ENCODE results near the gene TUNAR.

Gene TUNAR

DNA sequence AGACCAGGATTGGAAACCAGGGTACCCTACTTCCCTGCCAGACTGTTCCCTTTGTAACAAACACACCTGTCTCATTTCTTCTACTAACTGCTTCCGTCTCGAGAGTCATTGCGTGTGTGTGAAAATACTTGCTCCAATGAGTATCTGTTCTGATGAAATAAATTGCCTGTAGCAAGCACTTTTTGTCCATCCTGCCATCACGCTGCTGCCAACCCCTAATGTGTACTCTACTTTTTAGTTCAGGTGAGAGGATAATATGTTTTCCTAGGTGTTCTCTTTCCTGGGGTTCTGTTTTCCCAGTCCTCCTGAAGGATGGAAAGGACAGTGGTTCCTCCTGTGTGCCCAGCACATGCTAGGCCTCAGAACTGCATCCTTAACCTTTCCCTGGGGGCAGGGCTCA is 1.0 kb downstream of the TUNAR start:
- TF ChIP-seq, protein P1, sequence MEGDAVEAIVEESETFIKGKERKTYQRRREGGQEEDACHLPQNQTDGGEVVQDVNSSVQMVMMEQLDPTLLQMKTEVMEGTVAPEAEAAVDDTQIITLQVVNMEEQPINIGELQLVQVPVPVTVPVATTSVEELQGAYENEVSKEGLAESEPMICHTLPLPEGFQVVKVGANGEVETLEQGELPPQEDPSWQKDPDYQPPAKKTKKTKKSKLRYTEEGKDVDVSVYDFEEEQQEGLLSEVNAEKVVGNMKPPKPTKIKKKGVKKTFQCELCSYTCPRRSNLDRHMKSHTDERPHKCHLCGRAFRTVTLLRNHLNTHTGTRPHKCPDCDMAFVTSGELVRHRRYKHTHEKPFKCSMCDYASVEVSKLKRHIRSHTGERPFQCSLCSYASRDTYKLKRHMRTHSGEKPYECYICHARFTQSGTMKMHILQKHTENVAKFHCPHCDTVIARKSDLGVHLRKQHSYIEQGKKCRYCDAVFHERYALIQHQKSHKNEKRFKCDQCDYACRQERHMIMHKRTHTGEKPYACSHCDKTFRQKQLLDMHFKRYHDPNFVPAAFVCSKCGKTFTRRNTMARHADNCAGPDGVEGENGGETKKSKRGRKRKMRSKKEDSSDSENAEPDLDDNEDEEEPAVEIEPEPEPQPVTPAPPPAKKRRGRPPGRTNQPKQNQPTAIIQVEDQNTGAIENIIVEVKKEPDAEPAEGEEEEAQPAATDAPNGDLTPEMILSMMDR (IDR thresholded peaks at IDR 0.05; ENCODE audit: low read depth, low read length) = no peak
- no peak for DNase-seq (ENCODE audit: low read depth, low spot score)
- H3K4me3 ChIP-seq (ENCODE audit: low read depth, low read length) = no peak overlapping the region
- in situ Hi-C loops (cut with HindIII; ENCODE audit: low sequenced_read_pairs) = no loop called here

DNA sequence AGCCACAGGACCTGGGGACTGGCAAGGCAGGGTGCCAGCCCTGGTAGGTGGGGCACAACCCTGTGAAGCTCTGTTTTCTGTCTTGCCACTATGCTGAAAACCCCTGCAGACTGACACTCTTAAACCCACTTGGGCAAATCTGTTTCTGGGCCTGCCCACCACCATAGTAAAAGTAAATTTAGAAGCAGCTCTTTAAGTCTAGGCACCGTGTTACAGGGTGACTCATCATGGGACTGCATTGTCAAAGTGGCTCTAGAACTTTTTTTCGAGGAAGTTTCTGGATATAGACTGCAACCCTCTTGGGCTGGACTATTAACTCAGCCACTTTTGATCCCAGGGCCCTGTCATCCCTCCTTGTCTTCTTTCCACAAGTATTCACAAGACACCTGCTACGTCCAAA is 7.7 kb downstream of the TUNAR start:
- H3K4me3 ChIP-seq (ENCODE audit: low read depth, low read length) = no peak overlapping the region
- in situ Hi-C loops (cut with HindIII; ENCODE audit: low sequenced_read_pairs) = no loop called here
- DNase-seq (ENCODE audit: low read depth, low spot score) = no peak
- TF ChIP-seq, protein P1 (IDR thresholded peaks at IDR 0.05; ENCODE audit: low read depth, low read length) = no peak

DNA sequence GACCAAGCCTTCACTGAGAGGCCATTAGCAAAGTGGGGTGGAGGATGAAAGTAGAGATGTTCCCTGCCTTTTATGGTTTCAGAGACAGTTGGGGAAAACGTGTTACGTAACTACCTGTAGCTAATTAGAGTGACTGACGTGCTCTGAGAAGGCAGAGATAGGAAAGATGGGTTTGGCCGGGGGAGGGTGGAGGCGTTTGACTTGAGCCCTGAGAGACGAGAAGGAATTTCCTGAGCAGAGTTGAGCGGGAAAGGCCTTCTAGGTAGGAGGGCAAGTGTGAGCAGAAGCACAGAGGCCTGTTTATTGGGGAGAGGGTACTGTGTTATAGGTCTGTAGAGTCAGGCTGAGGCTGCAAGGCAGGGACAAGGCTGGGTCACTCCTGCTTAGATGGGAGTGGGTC is 8.6 kb downstream of the TUNAR start:
- in situ Hi-C loops (cut with HindIII; ENCODE audit: low sequenced_read_pairs) = no loop called here
- H3K4me3 ChIP-seq (ENCODE audit: low read depth, low read length) = no peak overlapping the region
- no peak for DNase-seq (ENCODE audit: low read depth, low spot score)
- TF ChIP-seq, protein P1 (IDR thresholded peaks at IDR 0.05; ENCODE audit: low read depth, low read length) = no peak

DNA sequence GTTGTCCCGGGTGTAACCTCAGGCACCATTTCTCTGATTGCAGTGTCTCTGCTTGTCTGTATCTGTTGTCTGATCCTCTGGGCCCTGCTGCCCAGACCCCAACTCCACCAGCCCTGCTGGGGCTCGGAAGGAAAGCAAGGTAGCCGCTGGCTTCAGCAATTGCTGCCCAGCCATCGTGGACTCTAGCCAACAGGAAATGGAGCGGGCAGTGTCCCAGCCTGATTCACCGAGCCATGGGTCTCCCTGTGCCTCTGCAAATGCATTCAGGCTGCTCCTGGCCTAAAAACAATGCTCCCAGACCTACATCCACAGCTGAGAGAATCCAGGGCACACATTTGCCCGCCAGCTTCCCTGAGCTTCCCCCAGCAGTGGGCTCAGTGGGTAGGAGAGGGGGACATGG is 9.2 kb downstream of the TUNAR start:
- DNase-seq (ENCODE audit: low read depth, low spot score) = peak; percentile 7
- in situ Hi-C loops (cut with HindIII; ENCODE audit: low sequenced_read_pairs) = no loop called here
- TF ChIP-seq, protein P1 (IDR thresholded peaks at IDR 0.05; ENCODE audit: low read depth, low read length) = no peak
- H3K4me3 ChIP-seq (ENCODE audit: low read depth, low read length) = no peak overlapping the region

DNA sequence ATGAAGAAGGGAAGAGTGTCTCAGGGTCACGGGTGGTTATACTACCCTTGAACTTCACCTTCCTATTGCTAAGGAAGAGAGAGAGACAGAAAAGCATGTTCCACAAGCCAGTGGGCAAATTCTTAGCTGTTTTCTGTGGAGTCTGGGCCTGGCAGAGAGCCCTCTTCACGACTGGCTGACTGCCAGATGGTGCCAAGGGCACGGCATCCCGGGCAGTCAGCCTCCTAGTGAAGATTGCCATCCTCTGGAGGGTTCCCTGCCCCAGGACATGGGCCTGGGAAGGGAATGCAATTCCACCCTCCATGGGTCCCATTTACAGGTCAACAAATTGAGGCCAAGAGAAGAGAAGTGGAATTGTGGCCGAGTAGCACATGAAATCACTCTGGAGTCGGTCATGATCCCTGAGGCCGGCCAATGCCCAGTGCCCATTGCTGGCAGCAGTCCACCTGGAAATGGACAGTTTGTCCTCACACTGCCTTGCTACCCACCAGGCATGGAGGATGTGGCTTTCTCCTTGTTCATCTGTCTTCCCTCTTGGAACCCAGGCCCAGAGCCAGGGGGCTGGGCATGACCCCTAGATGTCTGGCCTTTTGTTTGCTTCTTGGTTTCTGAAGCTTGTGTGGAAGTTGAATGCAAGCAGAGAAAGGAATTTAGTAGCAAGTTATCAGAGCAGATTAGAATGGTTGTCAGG is 9.9 kb downstream of the TUNAR start:
- no peak overlapping the region for H3K4me3 ChIP-seq (ENCODE audit: low read depth, low read length)
- DNase-seq (ENCODE audit: low read depth, low spot score) = no peak
- TF ChIP-seq, protein P1 (IDR thresholded peaks at IDR 0.05; ENCODE audit: low read depth, low read length) = no peak
- in situ Hi-C loops (cut with HindIII; ENCODE audit: low sequenced_read_pairs) = no loop called here

DNA sequence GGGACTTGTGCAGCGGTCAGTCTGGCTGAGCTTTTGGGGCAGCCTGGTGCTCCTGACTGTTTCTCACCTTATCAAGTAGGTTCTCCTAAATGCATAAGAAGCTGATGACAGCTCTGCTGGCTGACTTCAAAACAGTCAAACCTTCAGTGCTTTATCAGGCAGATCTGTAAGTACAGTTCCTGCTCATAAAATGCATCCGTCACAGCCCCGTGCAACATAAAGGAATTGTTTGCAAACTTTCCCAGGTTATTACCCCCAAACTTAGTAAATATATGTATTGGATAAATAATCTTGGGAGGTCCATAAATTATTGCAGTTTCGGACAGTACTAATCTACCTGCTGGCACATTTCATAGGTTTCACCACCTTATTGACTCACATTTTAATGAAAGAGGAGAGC is 10.7 kb downstream of the TUNAR start:
- in situ Hi-C loops (cut with HindIII; ENCODE audit: low sequenced_read_pairs) = no loop called here
- DNase-seq (ENCODE audit: low read depth, low spot score) = no peak
- TF ChIP-seq, protein P1 (IDR thresholded peaks at IDR 0.05; ENCODE audit: low read depth, low read length) = no peak
- no peak overlapping the region for H3K4me3 ChIP-seq (ENCODE audit: low read depth, low read length)

Data from astrocyte of the spinal cord (primary cell).